ENCODE results near the gene PRPF31.

The PRPF31 gene

DNA sequence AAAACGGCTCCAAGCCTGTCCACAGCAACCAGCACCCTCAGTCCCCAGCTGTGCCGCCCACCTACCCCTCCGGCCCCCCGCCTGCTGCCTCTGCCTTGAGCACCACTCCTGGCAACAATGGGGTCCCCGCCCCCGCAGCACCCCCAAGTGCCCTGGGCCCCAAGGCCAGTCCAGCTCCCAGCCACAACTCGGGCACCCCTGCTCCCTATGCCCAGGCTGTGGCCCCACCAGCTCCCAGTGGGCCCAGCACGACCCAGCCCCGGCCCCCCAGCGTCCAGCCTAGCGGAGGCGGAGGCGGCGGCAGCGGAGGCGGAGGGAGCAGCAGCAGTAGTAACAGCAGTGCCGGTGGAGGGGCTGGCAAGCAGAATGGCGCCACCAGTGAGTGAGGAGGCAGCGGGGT, 32.6 kb downstream of the PRPF31 start:
- peak overlapping the region; percentile 10; the same call in 1 of the 2 replicates for H3K27ac ChIP-seq
- TF ChIP-seq, protein P1, sequence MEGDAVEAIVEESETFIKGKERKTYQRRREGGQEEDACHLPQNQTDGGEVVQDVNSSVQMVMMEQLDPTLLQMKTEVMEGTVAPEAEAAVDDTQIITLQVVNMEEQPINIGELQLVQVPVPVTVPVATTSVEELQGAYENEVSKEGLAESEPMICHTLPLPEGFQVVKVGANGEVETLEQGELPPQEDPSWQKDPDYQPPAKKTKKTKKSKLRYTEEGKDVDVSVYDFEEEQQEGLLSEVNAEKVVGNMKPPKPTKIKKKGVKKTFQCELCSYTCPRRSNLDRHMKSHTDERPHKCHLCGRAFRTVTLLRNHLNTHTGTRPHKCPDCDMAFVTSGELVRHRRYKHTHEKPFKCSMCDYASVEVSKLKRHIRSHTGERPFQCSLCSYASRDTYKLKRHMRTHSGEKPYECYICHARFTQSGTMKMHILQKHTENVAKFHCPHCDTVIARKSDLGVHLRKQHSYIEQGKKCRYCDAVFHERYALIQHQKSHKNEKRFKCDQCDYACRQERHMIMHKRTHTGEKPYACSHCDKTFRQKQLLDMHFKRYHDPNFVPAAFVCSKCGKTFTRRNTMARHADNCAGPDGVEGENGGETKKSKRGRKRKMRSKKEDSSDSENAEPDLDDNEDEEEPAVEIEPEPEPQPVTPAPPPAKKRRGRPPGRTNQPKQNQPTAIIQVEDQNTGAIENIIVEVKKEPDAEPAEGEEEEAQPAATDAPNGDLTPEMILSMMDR (conservative IDR thresholded peaks at IDR 0.05), result no peak

DNA sequence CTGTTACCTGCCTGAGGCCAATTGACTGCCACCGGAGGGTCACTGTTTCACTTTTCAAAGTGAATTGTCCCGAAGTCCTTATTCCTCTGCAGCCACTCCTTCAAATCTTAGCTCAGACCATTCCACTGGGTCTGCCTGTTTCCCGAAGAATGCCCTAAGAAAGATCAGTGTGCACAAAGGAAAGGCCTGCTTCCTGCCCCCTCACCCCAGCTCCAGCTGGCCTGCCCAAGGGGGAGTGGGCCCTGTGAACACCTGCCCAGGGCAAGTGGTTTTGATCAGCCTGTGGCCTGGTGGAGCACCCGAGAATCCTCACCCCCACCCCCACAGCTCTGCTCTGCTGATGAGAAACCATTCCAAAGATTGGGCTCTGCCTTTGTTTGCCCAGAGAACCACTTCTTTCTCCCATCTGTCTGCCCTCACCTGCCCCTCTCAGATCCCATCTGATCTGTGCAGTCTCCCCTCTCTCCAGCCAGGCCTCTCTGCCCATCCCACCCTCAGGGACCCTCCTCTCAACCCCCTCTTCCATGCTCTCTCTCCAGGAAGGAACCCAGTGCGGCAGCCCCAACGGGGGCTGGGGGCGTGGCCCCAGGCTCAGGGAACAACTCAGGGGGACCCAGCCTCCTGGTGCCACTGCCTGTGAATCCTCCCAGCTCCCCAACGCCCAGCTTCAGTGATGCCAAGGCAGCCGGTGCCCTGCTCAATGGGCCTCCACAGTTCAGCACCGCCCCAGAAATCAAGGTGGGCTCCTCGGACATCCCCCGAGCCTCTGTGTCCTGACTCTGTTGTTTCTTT, 33.7 kb downstream of the PRPF31 start:
- TF ChIP-seq, protein P1 (conservative IDR thresholded peaks at IDR 0.05), result no peak
- peak overlapping the region; percentile 10; the same call in 1 of the 2 replicates for H3K27ac ChIP-seq

DNA sequence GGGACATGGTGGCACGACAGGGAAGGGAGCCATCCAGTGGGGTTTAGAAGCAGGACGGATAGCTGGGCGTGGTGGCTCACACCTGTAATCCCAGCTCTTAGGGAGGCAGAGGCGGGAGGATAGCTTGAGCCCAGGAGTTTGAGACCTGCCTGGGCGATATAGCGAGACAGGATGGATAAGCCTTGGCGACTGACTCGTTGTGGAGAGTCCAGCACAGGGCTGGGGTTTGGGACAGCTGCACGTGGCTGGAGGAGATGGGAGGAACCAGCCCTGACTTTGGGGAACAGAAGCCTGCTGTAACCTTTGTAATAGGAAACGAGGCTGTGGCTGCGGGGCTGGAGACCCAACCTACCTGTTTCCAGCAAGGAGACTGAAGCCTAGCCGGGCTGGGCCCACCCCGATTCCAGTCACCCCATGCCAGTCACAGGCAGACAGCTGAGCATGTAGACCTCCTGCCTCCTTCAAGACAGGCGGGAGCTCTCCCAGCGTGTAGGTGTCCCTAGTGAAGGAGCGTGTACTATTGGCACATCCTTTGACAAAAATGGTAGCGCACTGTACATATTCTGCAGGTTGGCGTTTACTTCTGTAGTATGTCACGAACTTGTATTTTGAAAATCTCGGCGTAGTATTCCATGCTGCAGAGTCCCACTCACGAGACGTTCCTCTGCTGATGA, 35.9 kb downstream of the PRPF31 start:
- TF ChIP-seq, protein P1 (conservative IDR thresholded peaks at IDR 0.05), result no peak
- H3K27ac ChIP-seq, result no peak overlapping the region

GRCh38 chr19:54152267-54152666, 36.7 kb downstream of the PRPF31 start:
- no peak overlapping the region for H3K27ac ChIP-seq
- TF ChIP-seq, protein P1 (conservative IDR thresholded peaks at IDR 0.05), result no peak

DNA sequence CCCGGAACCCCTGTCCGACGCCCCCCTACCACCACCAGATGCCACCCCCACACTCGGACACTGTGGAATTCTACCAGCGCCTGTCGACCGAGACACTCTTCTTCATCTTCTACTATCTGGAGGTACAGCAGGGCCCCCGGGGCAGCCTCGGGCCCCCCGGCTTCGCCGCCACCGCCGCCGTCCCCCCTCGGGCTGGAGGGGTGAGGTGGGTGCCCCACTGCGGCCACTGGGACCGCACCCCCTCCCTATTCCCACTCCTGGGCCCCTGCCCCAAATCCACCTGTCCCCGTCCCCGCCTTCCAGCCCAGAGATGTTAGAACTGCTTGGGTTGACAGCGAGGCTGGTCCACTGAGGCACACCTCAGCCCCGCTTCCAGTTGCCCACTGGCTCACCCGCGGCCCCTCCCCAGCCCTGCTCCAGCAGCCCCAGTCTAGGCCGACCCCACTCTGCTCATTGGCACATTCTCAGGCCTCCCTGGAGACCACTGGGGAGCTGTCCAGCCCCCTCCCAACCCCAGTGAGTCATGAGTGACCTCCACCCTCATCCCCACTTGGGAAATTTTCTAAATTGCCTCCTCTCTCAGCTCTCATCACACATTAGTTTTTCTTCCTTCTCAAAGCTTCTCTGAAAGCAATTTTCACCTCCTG, 37.4 kb downstream of the PRPF31 start:
- no peak overlapping the region for H3K27ac ChIP-seq

GRCh38 chr19:54153731-54154326, 38.3 kb downstream of the PRPF31 start:
- TF ChIP-seq, protein P1 (conservative IDR thresholded peaks at IDR 0.05), result no peak
- no peak overlapping the region for H3K27ac ChIP-seq

More for the DNA sequence above, 37.4 kb downstream of the PRPF31 start:
- TF ChIP-seq, protein P1 (conservative IDR thresholded peaks at IDR 0.05), result no peak
